ENCODE data around the gene RPS28. TPM values are rescaled to one million over a fixed set of nuclear protein-coding genes. Genes with fewer than 3 reads are reported as not detected.

Gene RPS28
- total RNA-seq, 1 donor from 2014 or later, result 1,352 TPM

DNA sequence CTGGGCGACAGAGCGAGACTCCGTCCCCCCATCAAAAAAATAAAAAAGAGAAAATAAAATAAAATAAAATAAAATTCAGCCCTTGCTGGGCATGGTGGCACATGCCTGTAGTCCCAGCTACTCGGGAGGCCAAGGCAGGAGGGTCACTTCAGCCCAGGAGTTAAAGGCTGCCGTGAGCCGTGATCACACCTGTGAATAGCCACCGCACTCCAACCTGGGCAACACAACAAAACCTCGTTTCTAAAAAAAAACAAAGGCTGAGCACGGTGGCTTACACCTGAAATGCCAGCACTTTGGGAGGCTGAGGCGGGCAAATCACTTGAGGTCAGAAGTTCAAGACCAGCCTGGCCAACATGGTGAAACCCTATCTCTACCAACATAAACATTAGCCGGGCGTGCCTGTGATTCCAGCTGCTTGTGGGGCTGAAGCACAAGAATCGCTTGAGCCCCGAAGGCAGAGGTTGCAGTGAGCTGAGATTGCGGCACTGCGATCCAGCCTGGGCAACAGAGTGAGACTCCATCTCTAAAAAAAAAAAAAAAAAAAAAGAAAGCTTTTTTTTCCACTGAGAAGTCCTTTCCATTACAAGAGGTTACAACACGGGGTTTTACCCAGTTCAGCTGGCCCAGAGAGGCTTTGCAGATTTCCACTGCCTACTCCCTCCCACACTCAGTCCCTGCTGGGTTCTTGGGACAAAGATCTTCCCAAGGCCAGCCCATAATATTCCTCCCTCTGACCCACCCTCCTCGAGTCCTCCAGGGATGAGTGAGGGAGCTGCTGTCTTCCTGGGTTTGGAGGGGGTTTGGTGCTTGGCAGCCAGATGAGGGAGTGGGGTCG lies 49.1 kb downstream of the RPS28 start:
- H3K4me3 Mint-ChIP-seq, result no peak overlapping the region
- TF ChIP-seq, protein P1, sequence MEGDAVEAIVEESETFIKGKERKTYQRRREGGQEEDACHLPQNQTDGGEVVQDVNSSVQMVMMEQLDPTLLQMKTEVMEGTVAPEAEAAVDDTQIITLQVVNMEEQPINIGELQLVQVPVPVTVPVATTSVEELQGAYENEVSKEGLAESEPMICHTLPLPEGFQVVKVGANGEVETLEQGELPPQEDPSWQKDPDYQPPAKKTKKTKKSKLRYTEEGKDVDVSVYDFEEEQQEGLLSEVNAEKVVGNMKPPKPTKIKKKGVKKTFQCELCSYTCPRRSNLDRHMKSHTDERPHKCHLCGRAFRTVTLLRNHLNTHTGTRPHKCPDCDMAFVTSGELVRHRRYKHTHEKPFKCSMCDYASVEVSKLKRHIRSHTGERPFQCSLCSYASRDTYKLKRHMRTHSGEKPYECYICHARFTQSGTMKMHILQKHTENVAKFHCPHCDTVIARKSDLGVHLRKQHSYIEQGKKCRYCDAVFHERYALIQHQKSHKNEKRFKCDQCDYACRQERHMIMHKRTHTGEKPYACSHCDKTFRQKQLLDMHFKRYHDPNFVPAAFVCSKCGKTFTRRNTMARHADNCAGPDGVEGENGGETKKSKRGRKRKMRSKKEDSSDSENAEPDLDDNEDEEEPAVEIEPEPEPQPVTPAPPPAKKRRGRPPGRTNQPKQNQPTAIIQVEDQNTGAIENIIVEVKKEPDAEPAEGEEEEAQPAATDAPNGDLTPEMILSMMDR (IDR thresholded peaks at IDR 0.05; ENCODE audit: unreplicated experiment), result no peak
- H3K27me3 Mint-ChIP-seq (ENCODE audit: low read depth), result peaks cover 18% of the 10 kb centered on the region
- peaks cover 11% of the 10 kb centered on the region for H3K4me1 Mint-ChIP-seq
- H3K27ac Mint-ChIP-seq, result no peak overlapping the region
- H3K36me3 Mint-ChIP-seq, result peaks cover 12% of the 10 kb centered on the region
- no peaks in the 10 kb centered on the region for H3K9me3 Mint-ChIP-seq
- no peak for DNase-seq (ENCODE audit: low spot score in 2 of 2, unreplicated experiment in 2 of 2)

DNA sequence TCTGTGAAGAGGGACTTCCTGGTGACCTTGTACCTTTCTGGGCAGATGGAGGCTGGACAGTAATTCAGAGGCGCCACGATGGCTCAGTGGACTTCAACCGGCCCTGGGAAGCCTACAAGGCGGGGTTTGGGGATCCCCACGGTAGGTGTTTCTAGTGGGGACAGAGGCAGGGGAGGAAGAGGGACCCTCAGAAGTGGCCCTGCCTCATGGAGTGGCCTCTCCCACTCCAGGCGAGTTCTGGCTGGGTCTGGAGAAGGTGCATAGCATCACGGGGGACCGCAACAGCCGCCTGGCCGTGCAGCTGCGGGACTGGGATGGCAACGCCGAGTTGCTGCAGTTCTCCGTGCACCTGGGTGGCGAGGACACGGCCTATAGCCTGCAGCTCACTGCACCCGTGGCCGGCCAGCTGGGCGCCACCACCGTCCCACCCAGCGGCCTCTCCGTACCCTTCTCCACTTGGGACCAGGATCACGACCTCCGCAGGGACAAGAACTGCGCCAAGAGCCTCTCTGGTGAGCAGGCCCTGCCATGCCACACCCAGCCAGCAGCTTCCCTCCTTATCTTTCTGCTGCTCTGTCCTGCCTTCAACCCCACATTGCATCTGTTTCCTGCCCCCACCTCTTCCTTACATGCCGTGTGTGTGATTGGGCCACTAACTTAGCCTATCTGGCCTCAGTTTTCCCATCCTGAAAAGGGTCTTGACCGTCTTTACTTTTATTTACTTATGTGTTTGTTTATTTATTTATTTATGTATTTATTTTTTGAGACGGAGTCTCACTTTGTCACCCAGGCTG lies 49.9 kb downstream of the RPS28 start:
- H3K27me3 Mint-ChIP-seq (ENCODE audit: low read depth), result peaks cover 9% of the 10 kb centered on the region
- TF ChIP-seq, protein P1 (IDR thresholded peaks at IDR 0.05; ENCODE audit: unreplicated experiment), result no peak
- H3K4me1 Mint-ChIP-seq, result peaks cover 11% of the 10 kb centered on the region
- H3K27ac Mint-ChIP-seq, result no peak overlapping the region
- H3K9me3 Mint-ChIP-seq, result no peaks in the 10 kb centered on the region
- H3K4me3 Mint-ChIP-seq, result no peak overlapping the region
- no peak for DNase-seq (ENCODE audit: low spot score in 2 of 2, unreplicated experiment in 2 of 2)
- peaks cover 10% of the 10 kb centered on the region for H3K36me3 Mint-ChIP-seq

Other genes with a start within 250 kb of the RPS28 start
- 115 to 124 TPM (median 120 TPM) in 3 replicates for gene FBN3, start 171.9 kb upstream of the RPS28 start, total RNA-seq
- 60.1 to 72.7 TPM (median 67.0 TPM) in 3 replicates for gene CERS4, start 112.1 kb upstream of the RPS28 start, total RNA-seq
- gene CD320, start 13.1 kb upstream of the RPS28 start, total RNA-seq, result 42.0 to 44.5 TPM (median 42.8 TPM) in 3 replicates
- 35.4 to 43.1 TPM (median 40.3 TPM) in 3 replicates for gene NDUFA7, start 121 bp upstream of the RPS28 start, total RNA-seq
- gene KANK3, start 21.8 kb downstream of the RPS28 start, total RNA-seq, result 1.8 to 2.3 TPM (median 2.1 TPM) in 3 replicates
- gene ANGPTL4, start 42.7 kb downstream of the RPS28 start, total RNA-seq, result 2.0 to 3.7 TPM (median 3.5 TPM) in 3 replicates
- 150 to 151 TPM (median 150 TPM) in 3 replicates for gene RAB11B, start 68.9 kb downstream of the RPS28 start, total RNA-seq
- 20.7 to 21.4 TPM (median 21.4 TPM) in 3 replicates for gene MARCHF2, start 91.8 kb downstream of the RPS28 start, total RNA-seq
- gene HNRNPM, start 123.5 kb downstream of the RPS28 start, total RNA-seq, result 249 to 259 TPM (median 252 TPM) in 3 replicates
- 0.70 to 1.2 TPM (median 0.94 TPM) in 3 replicates for gene PRAM1, start 181.1 kb downstream of the RPS28 start, total RNA-seq
- 33.5 to 37.1 TPM (median 35.5 TPM) in 3 replicates for gene ZNF414, start 192.7 kb downstream of the RPS28 start, total RNA-seq

Data from mesothelial cell of epicardium (in vitro differentiated cells).